ENCODE data around the gene PTPN4. TPM values are rescaled to one million over a fixed set of nuclear protein-coding genes. Genes with fewer than 3 reads are reported as not detected.
A peak's percentile ranks its signal among the peaks of the same experiment; 100 is the strongest.
"Not testable (repeated sequence)": the region's sequence is repeated elsewhere in the genome, so short reads cannot be mapped to it uniquely, and the experiment has no call there.

Gene PTPN4
- total RNA-seq, 1 experiment from 2014 or later: 60.7 TPM

- POLR2A ChIA-PET (ENCODE audit: unreplicated experiment): interaction anchor here (0.6 kb wide), 1 partner anchor 306 kb away, joined by 3 read pairs; no protein-coding TSS in a partner anchor
- Histone ChIP-seq H4K20me1 (ENCODE audit: insufficient read depth) (peaks cover 12% of the 10 kb centered on the region), H3K27me3 (ENCODE audit: insufficient read depth, low read depth) (no peaks in the 10 kb centered on the region), H3K36me3 (ENCODE audit: low read depth) (peaks cover 26% of the 10 kb centered on the region; the same call in 1 of the 2 replicates), H3K27ac (no peak overlapping the region), H3F3A (ENCODE audit: insufficient read depth, low read depth) (peaks cover 3% of the 10 kb centered on the region; the same call in 1 of the 2 replicates), H3K4me3 (no peak overlapping the region), H3K4me2 (no peak overlapping the region), H2AFZ (no peak overlapping the region), H3K9me3 (ENCODE audit: insufficient read depth, low read depth) (peaks cover 18% of the 10 kb centered on the region), H3K9me2 (ENCODE audit: insufficient read depth) (no peaks in the 10 kb centered on the region), H3K4me1 (replicated peaks; ENCODE audit: insufficient read depth) (no peaks in the 10 kb centered on the region), H3K79me2 (ENCODE audit: low read depth) (peaks cover 96% of the 10 kb centered on the region)
- no TSS peak for BruUV-seq (replicated peaks)
- intact Hi-C loops (cut with micrococcal nuclease; ENCODE audit: unreplicated experiment): no loop called here
- CTCF ChIA-PET: no interaction called here
- TF ChIP-seq EZH2 (IDR thresholded peaks at IDR 0.05; ENCODE audit: low read depth) (no peak), CTCF (conservative IDR thresholded peaks at IDR 0.05) (no peak)
- no peak for DNase-seq
Measured at GRCh38 chr2:119795309-119796303, 35.9 kb downstream of the PTPN4 start.

DNA sequence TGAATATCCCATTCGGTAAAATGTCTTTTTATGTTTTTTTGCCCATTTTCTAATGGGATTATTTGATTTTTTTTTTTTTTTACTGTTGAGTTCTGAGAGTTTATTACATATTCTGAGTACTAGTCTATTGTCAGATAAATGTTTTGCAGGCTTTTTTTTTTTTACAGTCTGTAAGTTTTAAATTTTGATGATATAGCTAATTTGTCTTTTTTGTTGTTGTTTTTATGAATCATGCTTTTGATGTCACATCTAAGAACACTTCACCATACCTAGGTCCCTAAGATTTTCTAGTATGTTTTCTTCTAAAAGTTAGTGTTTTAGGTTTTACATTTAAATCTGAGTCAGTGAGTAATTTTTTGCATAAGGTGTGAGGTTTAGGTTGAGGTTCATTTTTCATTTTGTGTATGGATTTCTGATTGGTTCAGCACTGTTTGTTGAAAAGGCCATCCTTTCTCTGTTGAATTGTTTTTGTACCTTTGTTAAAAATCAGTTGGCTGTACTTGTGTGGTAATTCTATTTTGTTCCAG, 40.7 kb downstream of the PTPN4 start:
- H3K9me3 ChIP-seq (ENCODE audit: insufficient read depth, low read depth): peaks cover 12% of the 10 kb centered on the region; the same call in 1 of the 2 replicates
- peaks cover 5% of the 10 kb centered on the region; the same call in 1 of the 2 replicates for H3F3A ChIP-seq (ENCODE audit: insufficient read depth, low read depth)
- H3K4me1 ChIP-seq (replicated peaks; ENCODE audit: insufficient read depth): no peaks in the 10 kb centered on the region
- peaks cover under 1% of the 10 kb centered on the region; the same call in 1 of the 2 replicates for H3K36me3 ChIP-seq (ENCODE audit: low read depth)
- no peak overlapping the region for H2AFZ ChIP-seq
- H3K4me2 ChIP-seq: no peak overlapping the region
- no peak overlapping the region for H3K4me3 ChIP-seq
- DNase-seq: peak in 1 of 2 experiments; percentile 9
- peaks cover 93% of the 10 kb centered on the region for H3K79me2 ChIP-seq (ENCODE audit: low read depth)
- ChIA-PET POLR2A (ENCODE audit: unreplicated experiment) (no interaction called here), CTCF (no interaction called here)
- intact Hi-C loops (cut with micrococcal nuclease; ENCODE audit: unreplicated experiment): no loop called here
- H3K27ac ChIP-seq: no peak overlapping the region
- no peak for TF ChIP-seq CTCF (conservative IDR thresholded peaks at IDR 0.05)
- peaks cover 18% of the 10 kb centered on the region for H4K20me1 ChIP-seq (ENCODE audit: insufficient read depth)
- no peaks in the 10 kb centered on the region for H3K27me3 ChIP-seq (ENCODE audit: insufficient read depth, low read depth)
- H3K9me2 ChIP-seq (ENCODE audit: insufficient read depth): no peaks in the 10 kb centered on the region
- BruUV-seq (replicated peaks): no TSS peak

DNA sequence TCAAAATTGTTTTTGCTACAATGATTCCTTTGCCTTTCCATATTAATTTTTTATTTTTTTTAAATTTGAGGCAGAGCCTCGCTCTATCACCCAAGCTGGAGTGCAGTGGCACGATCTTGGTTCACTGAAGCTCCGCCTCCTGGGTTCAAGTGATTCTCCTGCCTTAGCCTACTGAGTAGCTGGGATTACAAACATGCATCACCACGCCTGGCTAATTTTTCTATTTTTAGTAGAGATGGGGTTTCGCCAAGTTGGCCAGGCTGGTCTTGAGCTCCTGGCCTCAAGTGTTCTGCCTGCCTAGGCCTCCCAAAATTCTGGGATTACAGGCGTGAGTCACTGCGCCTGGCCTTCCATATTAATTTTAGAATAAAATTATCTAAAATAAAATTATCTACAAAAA, 41.3 kb downstream of the PTPN4 start:
- intact Hi-C loops (cut with micrococcal nuclease; ENCODE audit: unreplicated experiment): no loop called here
- no peak overlapping the region for H2AFZ ChIP-seq
- peaks cover 5% of the 10 kb centered on the region; the same call in 1 of the 2 replicates for H3F3A ChIP-seq (ENCODE audit: insufficient read depth, low read depth)
- H3K27ac ChIP-seq: no peak overlapping the region
- peaks cover 95% of the 10 kb centered on the region for H3K79me2 ChIP-seq (ENCODE audit: low read depth)
- ChIA-PET CTCF (no interaction called here), POLR2A (ENCODE audit: unreplicated experiment) (no interaction called here)
- no peak overlapping the region for H3K4me2 ChIP-seq
- H3K36me3 ChIP-seq (ENCODE audit: low read depth): peaks cover 7% of the 10 kb centered on the region; the same call in 1 of the 2 replicates
- no peaks in the 10 kb centered on the region for H3K27me3 ChIP-seq (ENCODE audit: insufficient read depth, low read depth)
- no peak overlapping the region for H3K4me3 ChIP-seq
- peaks cover 12% of the 10 kb centered on the region; the same call in 1 of the 2 replicates for H3K9me3 ChIP-seq (ENCODE audit: insufficient read depth, low read depth)
- H3K4me1 ChIP-seq (replicated peaks; ENCODE audit: insufficient read depth): no peaks in the 10 kb centered on the region
- no TSS peak for BruUV-seq (replicated peaks)
- H3K9me2 ChIP-seq (ENCODE audit: insufficient read depth): no peaks in the 10 kb centered on the region
- H4K20me1 ChIP-seq (ENCODE audit: insufficient read depth): peaks cover 18% of the 10 kb centered on the region
- no peak for TF ChIP-seq EZH2 (IDR thresholded peaks at IDR 0.05; ENCODE audit: low read depth)
- no peak for TF ChIP-seq CTCF (conservative IDR thresholded peaks at IDR 0.05)
- DNase-seq: peak in 1 of 2 experiments; percentile 21

DNA sequence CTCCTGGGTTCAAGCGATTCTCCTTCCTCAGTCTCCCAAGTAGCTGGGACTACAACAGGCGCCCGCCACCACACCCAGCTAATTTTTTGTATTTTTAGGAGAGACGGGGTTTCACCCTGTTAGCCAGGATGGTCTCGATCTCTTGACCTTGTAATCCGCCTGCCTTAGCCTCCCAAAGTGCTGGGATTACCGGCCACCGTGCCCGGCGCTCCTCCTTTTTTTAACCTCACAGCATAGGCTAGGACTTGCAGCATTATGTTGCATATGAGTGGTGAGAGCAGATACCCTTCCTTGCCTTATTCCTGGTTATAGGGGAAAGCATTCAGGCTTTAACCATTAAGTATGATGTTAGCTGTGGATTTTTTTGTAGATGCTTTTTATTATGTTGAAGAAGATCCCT, 42.3 kb downstream of the PTPN4 start:
- POLR2A ChIA-PET (ENCODE audit: unreplicated experiment); H3K36me3 ChIP-seq (ENCODE audit: low read depth); H3K27ac ChIP-seq; H3K9me2 ChIP-seq (ENCODE audit: insufficient read depth); H3F3A ChIP-seq (ENCODE audit: insufficient read depth, low read depth); DNase-seq; CTCF ChIA-PET; BruUV-seq (replicated peaks); H3K4me1 ChIP-seq (replicated peaks; ENCODE audit: insufficient read depth); H2AFZ ChIP-seq; H3K27me3 ChIP-seq (ENCODE audit: insufficient read depth, low read depth); H3K4me2 ChIP-seq; H3K4me3 ChIP-seq; intact Hi-C loops (cut with micrococcal nuclease; ENCODE audit: unreplicated experiment): not testable (repeated sequence)
- Histone ChIP-seq H4K20me1 (ENCODE audit: insufficient read depth) (peaks cover 18% of the 10 kb centered on the region), H3K9me3 (ENCODE audit: insufficient read depth, low read depth) (peaks cover 12% of the 10 kb centered on the region; the same call in 1 of the 2 replicates), H3K79me2 (ENCODE audit: low read depth) (peaks cover 86% of the 10 kb centered on the region)

Data from PC-9 (cell line).